Ascending aorta (tissue), 2 donors: ENCODE measurements around the gene RASD1. TPM values are rescaled to one million over a fixed set of nuclear protein-coding genes. Genes with fewer than 3 reads are reported as not detected.

Experiments used
- DNase-seq, 2 donors: peaks; one replicate each; pipeline ENCODE4 v3.0.0-alpha.2; 2019; ENCODE audit warnings: low spot score in 2 of 2
- H3K27ac ChIP-seq, 2 donors: fragments of 200-600 bp; sonication (generic); one replicate each; pipeline ENCODE4 v1.5.1; 2016 to 2017; ENCODE audit warnings: mild to moderate bottlenecking in 1 of 2
- H3K27me3 ChIP-seq: fragments of 200-600 bp; sonication (generic); one replicate; pipeline ENCODE4 v1.5.1; 2017
- H3K36me3 ChIP-seq, 2 donors: fragments of 200-600 bp; sonication (generic); one replicate each; pipeline ENCODE4 v1.5.1; 2016
- H3K4me1 ChIP-seq, 2 donors: fragments of 200-600 bp; sonication (generic); one replicate each; pipeline ENCODE4 v1.5.1; 2016 to 2017; ENCODE audit warnings: mild to moderate bottlenecking in 1 of 2
- H3K4me3 ChIP-seq, 2 donors: fragments of 200-600 bp; sonication (generic); one replicate each; pipeline ENCODE4 v1.5.1; 2016 to 2017; ENCODE audit warnings: mild to moderate bottlenecking in 1 of 2
- H3K9me3 ChIP-seq, 2 donors: fragments of 200-600 bp; sonication (generic); one replicate each; pipeline ENCODE4 v1.5.1; 2016
- CTCF ChIP-seq, 3 experiments: fragments of 200-600 bp in 2 of 3; fragments of 450-650 bp in 1 of 3; sonication (generic) in 2 of 3; IDR thresholded peaks; one replicate each; pipeline ENCODE4 v1.5.1; 2016 to 2019; ENCODE audit warnings: antibody characterized with exemption in 3 of 3, mild to moderate bottlenecking in 1 of 3, moderate library complexity in 1 of 3
- intact Hi-C: fragments of 100-400 bp; cut with DNase I; formaldehyde crosslinking; loops from one replicate; pipeline ENCODE4 v1.15.1; 2023
- total RNA-seq: library from RNA; depleted of rRNA; stranded (reverse); fragments of >200 nt; gene quantifications from one replicate; pipeline ENCODE4 v1.1.0, GENCODE V29; 2016

RASD1 gene
- 293 TPM for total RNA-seq

GRCh38 chr17:17496189-17497064, at the start of gene RASD1:
Gene RASD1, minus strand, starts transcription at chr17:17496395. Its CDS starts 214 bp downstream, at chr17:17496181.
- H3K9me3 ChIP-seq, result no peaks in the 10 kb centered on the region
- peaks cover 6 to 9% of the 10 kb centered on the region in 2 donors for H3K4me1 ChIP-seq
- TF ChIP-seq CTCF (IDR thresholded peaks at IDR 0.05), result peak; percentile 78 to 94 (median 88)
- H3K27ac ChIP-seq, result peak within 1 kb of the TSS; percentile 65 to 78
- H3K27me3 ChIP-seq, result no peaks in the 10 kb centered on the region
- peak within 1 kb of the TSS; percentile 69 to 70 for H3K4me3 ChIP-seq
- DNase-seq, result peak; percentile 54 to 94
- intact Hi-C loops, result loop anchor here (1.0 to 10.0 kb wide), 8 partner anchors 20 to 538 kb away; partner anchors contain the start of genes ATPAF2, GID4, MED9 and PEMT
- peaks cover 14 to 15% of the 10 kb centered on the region in 2 donors for H3K36me3 ChIP-seq

- Histone ChIP-seq H3K36me3 (no peaks in the 10 kb centered on the region), H3K9me3 (no peaks in the 10 kb centered on the region), H3K27me3 (no peaks in the 10 kb centered on the region), H3K27ac (peak overlapping the region; percentile 4 to 67), H3K4me1 (peaks cover 0 to 18% of the 10 kb centered on the region in 2 donors), H3K4me3 (no peak overlapping the region)
- DNase-seq, result no peak
- no peak for TF ChIP-seq CTCF (IDR thresholded peaks at IDR 0.05)
- intact Hi-C loops, result no loop called here
Measured at GRCh38 chr17:17545984-17546383, 49.8 kb upstream of the RASD1 start.

- intact Hi-C loops, result no loop called here
- Histone ChIP-seq H3K27ac (peak overlapping the region; percentile 4 to 67), H3K36me3 (no peaks in the 10 kb centered on the region), H3K4me3 (no peak overlapping the region), H3K9me3 (no peaks in the 10 kb centered on the region), H3K27me3 (no peaks in the 10 kb centered on the region), H3K4me1 (peaks cover 0 to 18% of the 10 kb centered on the region in 2 donors)
- no peak for TF ChIP-seq CTCF (IDR thresholded peaks at IDR 0.05)
- peak in 1 of 2 donors; percentile 78 for DNase-seq
Measured at GRCh38 chr17:17545031-17545820, 49.0 kb upstream of the RASD1 start.

- Histone ChIP-seq H3K36me3 (no peaks in the 10 kb centered on the region), H3K4me1 (peaks cover 0 to 32% of the 10 kb centered on the region in 2 donors), H3K4me3 (no peak overlapping the region), H3K27ac (no peak overlapping the region), H3K27me3 (no peaks in the 10 kb centered on the region), H3K9me3 (no peaks in the 10 kb centered on the region)
- DNase-seq, result no peak
- intact Hi-C loops, result no loop called here
- TF ChIP-seq CTCF (IDR thresholded peaks at IDR 0.05), result no peak
Measured at GRCh38 chr17:17542906-17543635, 46.9 kb upstream of the RASD1 start.

- peaks cover 0 to 34% of the 10 kb centered on the region in 2 donors for H3K4me1 ChIP-seq
- intact Hi-C loops, result no loop called here
- no peaks in the 10 kb centered on the region for H3K27me3 ChIP-seq
- no peaks in the 10 kb centered on the region for H3K36me3 ChIP-seq
- no peak overlapping the region for H3K27ac ChIP-seq
- no peak for TF ChIP-seq CTCF (IDR thresholded peaks at IDR 0.05)
- no peaks in the 10 kb centered on the region for H3K9me3 ChIP-seq
- H3K4me3 ChIP-seq, result no peak overlapping the region
- DNase-seq, result no peak
Measured at GRCh38 chr17:17541640-17542001, 45.4 kb upstream of the RASD1 start.
